HL-60 (cell line): ENCODE measurements around the gene SLC9C1.
A peak's percentile ranks its signal among the peaks of the same experiment; 100 is the strongest.

Experiments used
- DNase-seq, 2 experiments: peaks; one replicate each; pipeline ENCODE4 v3.0.0-alpha.2; 2010 to 2020; ENCODE audit warnings: low read depth in 1 of 2, low spot score in 1 of 2
- H3K27ac ChIP-seq: fragments of 250-450 bp; sonication (Bioruptor Pico); replicated peaks from 2 replicates; pipeline ENCODE4 v1.5.1; 2020; ENCODE audit warnings: mild to moderate bottlenecking, moderate library complexity
- H3K27me3 ChIP-seq: fragments of 250-450 bp; sonication (Bioruptor Pico); 2 replicates; pipeline ENCODE4 v1.5.1; 2021; ENCODE audit warnings: mild to moderate bottlenecking, moderate library complexity; ENCODE audit not compliant: insufficient read depth, poor library complexity, severe bottlenecking
- H3K4me3 ChIP-seq: replicated peaks from 2 replicates; pipeline ENCODE4 v1.5.1; 2011; ENCODE audit warnings: mild to moderate bottlenecking, control low read depth, low read length; ENCODE audit not compliant: insufficient read depth
- GABPA ChIP-seq: IDR thresholded peaks from 2 replicates; pipeline ENCODE4 v1.6.1; 2012; ENCODE audit warnings: low read depth
- POLR2AphosphoS5 ChIP-seq: IDR thresholded peaks from 2 replicates; pipeline ENCODE4 v1.6.1; 2012; ENCODE audit warnings: low read depth
- SPI1 ChIP-seq: IDR thresholded peaks from 2 replicates; pipeline ENCODE4 v1.6.1; 2012; ENCODE audit warnings: low read depth, mild to moderate bottlenecking, borderline replicate concordance
- TF ChIP-seq, protein P1 (sequence below): IDR thresholded peaks from one replicate; pipeline ENCODE4 v1.5.1; 2011; ENCODE audit warnings: low read length, control low read depth, inconsistent platforms; ENCODE audit not compliant: insufficient read depth
- TF ChIP-seq, protein P2 (sequence below): IDR thresholded peaks from 2 replicates; pipeline ENCODE4 v1.6.1; 2012; ENCODE audit warnings: low read depth; ENCODE audit not compliant: insufficient replicate concordance

Gene SLC9C1

DNA sequence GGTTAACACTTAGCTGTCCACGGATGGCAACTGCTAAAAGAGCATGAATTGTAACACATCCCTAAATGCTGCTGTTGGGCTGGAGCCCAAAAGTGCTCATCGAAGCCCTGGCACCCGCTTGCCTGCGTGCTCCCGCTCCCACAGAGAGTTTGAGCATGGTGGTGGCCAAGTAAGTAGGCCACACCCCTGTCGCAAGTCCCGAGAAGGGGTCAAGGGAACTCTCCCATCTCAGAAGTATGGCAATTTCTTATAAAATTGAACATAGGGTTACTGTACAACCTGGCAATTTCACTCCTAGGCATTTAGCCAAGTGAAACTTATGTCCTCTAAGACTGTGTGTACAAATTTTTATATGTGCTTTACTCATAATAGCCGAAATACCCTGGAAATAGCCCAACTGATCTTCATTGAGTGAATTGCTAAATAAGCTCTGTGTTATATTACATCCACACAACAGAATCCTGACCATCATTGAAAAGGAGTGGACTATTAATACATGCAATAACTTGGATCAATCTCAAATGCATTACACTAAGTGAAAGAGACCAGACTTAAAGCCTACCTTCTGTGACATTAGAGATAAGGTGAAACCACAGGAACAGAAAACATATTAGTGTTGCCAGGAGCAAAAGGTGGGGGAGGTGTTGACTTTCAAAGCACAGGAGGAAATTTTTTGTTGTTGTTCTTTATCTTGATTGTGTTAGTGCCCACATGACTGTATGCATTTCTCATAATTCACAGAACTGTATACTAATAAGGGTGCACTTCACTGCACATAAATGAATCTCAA lies 159.5 kb downstream of the SLC9C1 start:
- Histone ChIP-seq H3K27me3 (no peaks in the 10 kb centered on the region), H3K27ac (no peak overlapping the region), H3K4me3 (no peak overlapping the region)
- no peak for DNase-seq
- no peak for TF ChIP-seq SPI1
- no peak for TF ChIP-seq GABPA
- no peak for TF ChIP-seq POLR2AphosphoS5

DNA sequence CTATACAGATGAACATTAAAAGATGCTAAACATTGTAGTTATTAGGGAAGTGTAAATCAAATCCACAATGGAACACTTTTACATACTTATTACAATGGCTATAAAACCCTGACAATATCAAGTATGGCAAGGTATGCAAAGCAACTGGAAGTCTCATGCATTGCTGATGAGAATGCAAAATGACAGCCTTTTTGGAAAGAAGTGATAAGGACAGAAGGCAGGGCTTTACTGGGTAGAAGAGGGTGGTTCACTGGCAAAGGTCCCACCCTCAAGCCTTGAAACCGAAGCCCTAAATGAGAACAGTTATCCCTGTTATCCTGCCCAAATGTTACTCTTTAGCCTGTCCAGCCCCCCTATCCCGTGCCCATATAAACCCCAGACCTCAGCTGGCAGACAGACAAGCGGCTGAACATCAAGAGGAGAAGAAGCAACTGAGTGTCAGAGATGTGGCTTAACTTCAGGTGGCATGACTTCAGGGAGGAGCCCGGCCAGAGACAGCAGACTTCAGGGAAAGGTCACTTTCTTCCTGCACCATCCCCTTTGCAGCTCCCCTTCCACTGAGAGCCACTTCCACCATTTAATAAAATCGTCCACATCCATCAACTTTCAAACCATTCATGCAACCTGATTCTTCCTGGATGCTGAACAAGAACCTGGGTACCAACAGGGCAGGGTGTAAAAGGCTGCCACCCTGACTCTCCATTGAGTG lies 160.2 kb downstream of the SLC9C1 start:
- H3K27me3 ChIP-seq, result no peaks in the 10 kb centered on the region
- H3K27ac ChIP-seq, result no peak overlapping the region; the same call in 1 of the 2 replicates
- TF ChIP-seq GABPA, result no peak
- TF ChIP-seq, protein P1, sequence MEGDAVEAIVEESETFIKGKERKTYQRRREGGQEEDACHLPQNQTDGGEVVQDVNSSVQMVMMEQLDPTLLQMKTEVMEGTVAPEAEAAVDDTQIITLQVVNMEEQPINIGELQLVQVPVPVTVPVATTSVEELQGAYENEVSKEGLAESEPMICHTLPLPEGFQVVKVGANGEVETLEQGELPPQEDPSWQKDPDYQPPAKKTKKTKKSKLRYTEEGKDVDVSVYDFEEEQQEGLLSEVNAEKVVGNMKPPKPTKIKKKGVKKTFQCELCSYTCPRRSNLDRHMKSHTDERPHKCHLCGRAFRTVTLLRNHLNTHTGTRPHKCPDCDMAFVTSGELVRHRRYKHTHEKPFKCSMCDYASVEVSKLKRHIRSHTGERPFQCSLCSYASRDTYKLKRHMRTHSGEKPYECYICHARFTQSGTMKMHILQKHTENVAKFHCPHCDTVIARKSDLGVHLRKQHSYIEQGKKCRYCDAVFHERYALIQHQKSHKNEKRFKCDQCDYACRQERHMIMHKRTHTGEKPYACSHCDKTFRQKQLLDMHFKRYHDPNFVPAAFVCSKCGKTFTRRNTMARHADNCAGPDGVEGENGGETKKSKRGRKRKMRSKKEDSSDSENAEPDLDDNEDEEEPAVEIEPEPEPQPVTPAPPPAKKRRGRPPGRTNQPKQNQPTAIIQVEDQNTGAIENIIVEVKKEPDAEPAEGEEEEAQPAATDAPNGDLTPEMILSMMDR, result no peak
- no peak for TF ChIP-seq SPI1
- TF ChIP-seq, protein P2, sequence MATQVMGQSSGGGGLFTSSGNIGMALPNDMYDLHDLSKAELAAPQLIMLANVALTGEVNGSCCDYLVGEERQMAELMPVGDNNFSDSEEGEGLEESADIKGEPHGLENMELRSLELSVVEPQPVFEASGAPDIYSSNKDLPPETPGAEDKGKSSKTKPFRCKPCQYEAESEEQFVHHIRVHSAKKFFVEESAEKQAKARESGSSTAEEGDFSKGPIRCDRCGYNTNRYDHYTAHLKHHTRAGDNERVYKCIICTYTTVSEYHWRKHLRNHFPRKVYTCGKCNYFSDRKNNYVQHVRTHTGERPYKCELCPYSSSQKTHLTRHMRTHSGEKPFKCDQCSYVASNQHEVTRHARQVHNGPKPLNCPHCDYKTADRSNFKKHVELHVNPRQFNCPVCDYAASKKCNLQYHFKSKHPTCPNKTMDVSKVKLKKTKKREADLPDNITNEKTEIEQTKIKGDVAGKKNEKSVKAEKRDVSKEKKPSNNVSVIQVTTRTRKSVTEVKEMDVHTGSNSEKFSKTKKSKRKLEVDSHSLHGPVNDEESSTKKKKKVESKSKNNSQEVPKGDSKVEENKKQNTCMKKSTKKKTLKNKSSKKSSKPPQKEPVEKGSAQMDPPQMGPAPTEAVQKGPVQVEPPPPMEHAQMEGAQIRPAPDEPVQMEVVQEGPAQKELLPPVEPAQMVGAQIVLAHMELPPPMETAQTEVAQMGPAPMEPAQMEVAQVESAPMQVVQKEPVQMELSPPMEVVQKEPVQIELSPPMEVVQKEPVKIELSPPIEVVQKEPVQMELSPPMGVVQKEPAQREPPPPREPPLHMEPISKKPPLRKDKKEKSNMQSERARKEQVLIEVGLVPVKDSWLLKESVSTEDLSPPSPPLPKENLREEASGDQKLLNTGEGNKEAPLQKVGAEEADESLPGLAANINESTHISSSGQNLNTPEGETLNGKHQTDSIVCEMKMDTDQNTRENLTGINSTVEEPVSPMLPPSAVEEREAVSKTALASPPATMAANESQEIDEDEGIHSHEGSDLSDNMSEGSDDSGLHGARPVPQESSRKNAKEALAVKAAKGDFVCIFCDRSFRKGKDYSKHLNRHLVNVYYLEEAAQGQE, result no peak
- TF ChIP-seq POLR2AphosphoS5, result no peak
- DNase-seq, result no peak
- H3K4me3 ChIP-seq, result no peak overlapping the region

DNA sequence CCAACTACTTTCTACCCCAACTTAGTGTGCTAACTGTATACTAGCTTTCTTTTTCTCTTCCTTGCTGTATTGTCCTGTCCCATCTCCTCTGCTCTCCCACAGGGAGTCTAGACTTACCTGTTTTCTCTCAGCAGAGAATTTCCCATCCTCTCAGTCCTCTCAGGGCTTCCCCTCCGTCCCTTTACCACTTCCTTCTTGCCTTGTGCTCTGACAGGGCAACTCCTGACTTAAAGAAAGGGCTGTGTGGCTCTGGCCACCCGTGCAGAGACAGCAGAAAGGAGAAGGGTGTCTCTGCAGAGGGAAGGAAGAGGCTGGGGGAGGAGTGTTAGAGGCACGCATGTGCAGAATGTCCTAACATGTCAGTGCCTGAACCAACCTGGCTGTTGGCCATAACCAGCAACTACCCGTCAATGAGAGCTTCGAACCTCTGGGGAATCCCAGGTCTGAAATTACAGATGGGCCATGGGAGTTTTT lies 161.0 kb downstream of the SLC9C1 start, which contains the start of gene GCSAM:
TSS of gene GCSAM (minus strand) at position 274 of the 474 bp plus-strand sequence. CDS start at position 146, 128 bp downstream.
- DNase-seq, result peak; percentile 27 to 90
- Histone ChIP-seq H3K27me3 (no peaks in the 10 kb centered on the region), H3K4me3 (no peak within 1 kb of the TSS), H3K27ac (peak within 1 kb of the TSS; percentile 22)
- peak; percentile 88 for TF ChIP-seq SPI1
- peak; percentile 55 for TF ChIP-seq GABPA
- TF ChIP-seq, protein P2, result no peak
- TF ChIP-seq POLR2AphosphoS5, result peak; percentile 57

DNA sequence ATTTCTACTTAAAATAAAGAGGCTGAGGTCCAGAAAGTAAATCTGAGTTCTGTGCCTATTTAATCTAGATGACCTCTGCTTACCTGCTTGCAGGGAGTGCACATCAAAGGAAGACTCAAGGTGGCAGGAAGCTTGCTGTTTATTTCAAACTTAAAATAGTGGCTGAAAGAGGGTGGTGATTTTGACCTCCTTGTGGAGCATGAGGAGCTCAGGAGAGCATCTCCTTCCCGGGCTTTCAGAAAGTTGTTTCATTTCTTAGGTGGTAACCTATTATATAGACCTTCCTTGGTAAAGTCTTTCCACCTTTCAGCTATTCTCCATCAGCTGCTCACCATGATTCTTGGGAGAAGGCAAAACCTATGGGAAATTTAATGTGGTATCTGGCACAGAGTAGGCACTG lies 161.5 kb downstream of the SLC9C1 start:
- no peak overlapping the region for H3K4me3 ChIP-seq
- no peaks in the 10 kb centered on the region for H3K27me3 ChIP-seq
- peak overlapping the region; percentile 22 for H3K27ac ChIP-seq
- TF ChIP-seq POLR2AphosphoS5, result no peak
- no peak for TF ChIP-seq GABPA
- DNase-seq, result no peak

DNA sequence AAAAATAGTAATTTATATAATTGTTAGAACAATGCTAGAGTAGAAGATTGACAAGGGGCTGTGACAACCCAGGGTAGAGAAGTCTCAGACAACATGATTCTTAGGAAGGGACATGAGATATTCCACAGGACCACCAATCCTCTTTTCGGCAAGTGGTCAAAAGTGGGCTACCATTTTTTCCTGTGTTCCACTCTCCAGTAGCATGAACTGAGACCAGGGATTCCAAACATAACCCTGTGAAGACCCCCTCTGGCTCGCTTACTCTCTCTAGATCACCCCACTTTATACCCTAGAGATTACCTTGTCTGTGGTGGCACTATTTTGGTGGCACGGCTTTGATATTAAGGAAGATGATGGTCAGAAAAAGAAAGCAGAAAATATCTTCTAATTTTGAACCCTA lies 161.9 kb downstream of the SLC9C1 start:
- no peak for DNase-seq
- Histone ChIP-seq H3K4me3 (no peak overlapping the region), H3K27ac (no peak overlapping the region), H3K27me3 (no peaks in the 10 kb centered on the region)
- no peak for TF ChIP-seq SPI1
- TF ChIP-seq GABPA, result no peak
- no peak for TF ChIP-seq POLR2AphosphoS5
